Stimulated activated CD4-positive, alpha-beta T cell treated with anti-CD3 and anti-CD28 coated beads, TNF-alpha, amount 100 ng/mL, for 24 hours (primary cell): ENCODE measurements around the gene DHCR7.
A peak's percentile ranks its signal among the peaks of the same experiment; 100 is the strongest.
"Not testable (repeated sequence)": the region's sequence is repeated elsewhere in the genome, so short reads cannot be mapped to it uniquely, and the experiment has no call there.

Source experiments
- DNase-seq, 3 experiments: peaks; one replicate each; pipeline ENCODE4 v3.0.0-alpha.2; 2020; ENCODE audit warnings: low read depth in 3 of 3

DHCR7 gene

DNA sequence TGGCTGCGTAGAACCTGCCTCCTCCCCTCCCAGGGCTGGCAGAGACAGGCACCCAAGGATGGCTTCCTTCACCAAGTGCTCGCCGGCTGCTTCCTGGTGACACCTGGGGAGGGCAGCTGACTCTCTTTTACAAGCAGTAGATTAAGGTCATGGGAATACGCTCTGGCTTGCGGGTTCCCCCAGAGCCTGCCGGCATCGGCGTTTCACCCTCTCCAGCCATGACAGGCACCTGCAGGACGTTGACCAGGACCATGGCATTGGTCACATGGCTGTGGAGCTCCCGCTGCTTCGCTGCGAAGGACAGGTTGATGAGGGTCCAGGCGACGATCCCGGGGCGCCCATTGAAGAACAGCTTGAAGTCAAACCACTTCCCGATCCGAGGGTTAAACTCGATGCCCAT is 9.5 kb downstream of the DHCR7 start:
- no peak for DNase-seq

DNA sequence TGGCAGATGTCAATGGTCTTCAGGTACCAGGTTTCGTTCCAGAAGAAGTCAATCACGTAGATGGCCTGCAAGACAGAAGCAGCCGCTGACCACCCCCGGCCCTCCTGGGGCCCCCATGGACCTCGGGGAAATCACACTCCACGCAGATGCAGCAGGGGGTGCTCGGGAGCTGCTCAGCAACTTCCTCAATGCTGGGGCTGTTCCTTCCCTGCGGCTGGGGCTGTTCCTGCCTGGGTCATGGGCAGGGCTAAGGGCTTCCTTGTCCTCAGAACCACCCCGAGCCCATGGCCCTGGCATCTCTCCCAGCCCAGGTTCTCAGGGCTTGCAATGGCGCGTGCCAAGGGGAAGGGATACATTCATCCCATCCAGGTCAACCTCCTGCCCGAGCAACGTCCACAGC is 10.3 kb downstream of the DHCR7 start:
- no peak for DNase-seq

DNA sequence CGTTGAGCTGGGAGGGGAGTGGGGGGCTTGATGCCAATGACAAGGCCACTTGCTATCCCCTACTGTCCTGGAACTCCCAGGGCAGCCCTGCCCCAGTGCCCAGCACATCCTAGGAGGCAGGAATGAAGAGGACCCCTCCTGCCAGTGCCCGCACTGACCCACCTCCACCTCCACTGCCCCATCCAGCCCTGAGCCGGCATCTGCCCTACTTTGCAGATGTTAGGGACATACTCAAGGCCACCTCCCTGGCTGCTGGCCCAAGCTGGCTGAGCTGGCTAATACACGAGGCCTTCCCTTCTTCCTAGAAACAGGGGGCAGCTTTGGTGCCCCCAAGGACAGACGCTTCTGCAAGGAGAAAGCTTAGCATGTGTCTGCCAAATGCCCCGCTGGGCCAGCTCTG is 10.8 kb downstream of the DHCR7 start:
- DNase-seq = no peak

DNA sequence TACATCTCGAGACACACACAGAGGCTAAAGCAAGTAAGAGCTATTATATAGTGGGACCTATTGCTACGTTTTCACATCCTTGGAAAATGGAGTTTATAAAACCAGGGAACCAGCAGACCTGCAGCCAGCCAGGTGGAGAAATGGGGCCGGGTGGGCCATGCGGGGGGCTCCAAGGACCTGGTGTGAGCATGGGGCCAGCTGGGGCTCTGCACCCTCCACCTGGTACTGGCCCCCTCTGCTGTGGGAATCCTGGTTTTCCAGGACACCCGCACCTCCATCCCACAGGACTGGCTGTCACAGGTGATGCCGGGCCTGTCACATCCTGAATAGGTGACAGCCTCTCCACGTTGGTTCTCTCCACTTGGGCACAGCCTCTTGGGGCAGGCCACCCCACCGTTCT is 11.3 kb downstream of the DHCR7 start:
- DNase-seq = no peak

- DNase-seq = no peak
Observed at GRCh38 chr11:71435278-71435951, 12.8 kb downstream of the DHCR7 start.

- DNase-seq = no peak
Observed at GRCh38 chr11:71434576-71435130, 13.5 kb downstream of the DHCR7 start.

DNA sequence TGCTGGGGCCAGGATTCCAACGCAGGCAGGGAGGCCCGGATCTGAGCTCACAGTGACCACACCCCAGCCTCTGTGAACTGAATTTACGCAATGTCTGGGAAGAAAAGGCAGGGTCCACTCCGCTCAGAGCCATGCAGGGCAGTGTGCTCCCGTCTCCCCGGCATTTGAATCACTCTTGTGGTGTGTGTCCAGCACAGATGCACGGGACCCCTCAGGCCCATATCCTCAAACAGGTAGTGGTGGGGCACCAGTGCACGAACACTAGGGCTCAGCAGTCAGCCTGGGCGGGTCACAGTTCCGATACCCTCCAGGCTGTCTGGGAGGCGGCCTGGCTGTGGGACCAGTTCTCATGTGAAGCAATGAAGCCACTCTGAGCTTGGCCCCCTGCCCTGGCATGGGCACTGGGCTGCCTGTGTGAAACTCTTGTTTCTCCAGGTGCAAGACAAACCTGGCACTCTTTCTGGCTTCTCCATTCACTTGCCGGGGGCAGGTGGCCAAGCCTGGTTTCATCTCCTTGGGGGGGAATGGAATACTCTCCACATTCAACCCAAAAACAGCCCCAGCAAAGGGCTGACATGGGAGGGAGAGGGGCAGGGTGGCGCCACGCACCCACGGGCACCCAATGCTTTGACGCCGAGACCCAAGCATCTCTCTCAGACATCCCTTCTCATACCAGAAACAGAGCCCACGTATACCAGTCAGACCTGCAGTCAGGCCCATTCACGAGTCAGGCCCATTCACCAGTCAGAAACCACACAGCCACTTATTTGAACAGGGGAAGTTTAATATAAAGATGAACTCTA is 14.3 kb downstream of the DHCR7 start:
- no peak for DNase-seq

GRCh38 chr11:71432761-71433647 is 15.2 kb downstream of the DHCR7 start:
- DNase-seq = no peak

DNA sequence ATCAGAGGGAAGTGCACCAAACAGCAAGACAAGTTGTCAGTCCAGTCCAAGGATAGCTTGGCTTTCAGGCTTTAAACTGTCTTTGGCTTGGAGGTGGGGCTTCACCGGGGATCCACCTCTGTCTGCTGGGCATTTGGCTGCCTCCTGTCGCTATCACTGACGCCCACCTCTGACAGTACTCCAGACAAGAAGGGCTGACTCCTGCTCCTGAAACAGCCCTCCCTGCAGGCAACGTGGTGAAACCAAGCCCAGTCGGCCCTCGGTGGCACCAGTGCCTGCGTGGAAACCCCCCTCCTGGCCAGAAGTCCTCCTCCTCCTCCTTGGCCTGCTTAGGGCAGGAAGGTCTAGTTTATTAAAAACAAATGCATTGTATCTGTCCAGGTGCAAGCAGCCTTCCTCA is 16.9 kb downstream of the DHCR7 start:
- DNase-seq = no peak

DNA sequence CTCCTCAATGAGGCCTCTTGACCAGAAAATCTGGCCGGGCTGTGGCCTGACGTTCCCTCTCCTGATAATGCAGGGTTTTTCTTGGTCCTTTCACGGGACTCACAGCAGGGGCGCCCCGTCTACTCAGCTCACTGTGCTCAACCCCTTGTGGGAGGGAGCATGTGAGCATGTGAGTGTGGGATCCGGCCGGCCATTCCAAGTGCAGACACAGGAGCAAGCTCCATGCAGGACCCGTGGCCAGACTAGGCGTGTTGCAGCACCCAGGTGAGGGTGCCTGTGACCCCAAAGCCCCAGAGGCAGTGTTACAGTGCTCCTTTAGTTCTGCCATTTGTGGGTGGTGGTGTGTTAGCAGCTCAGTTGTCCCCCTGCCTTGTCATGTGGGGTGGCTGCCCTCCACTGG is 18.0 kb downstream of the DHCR7 start:
- no peak for DNase-seq

DNA sequence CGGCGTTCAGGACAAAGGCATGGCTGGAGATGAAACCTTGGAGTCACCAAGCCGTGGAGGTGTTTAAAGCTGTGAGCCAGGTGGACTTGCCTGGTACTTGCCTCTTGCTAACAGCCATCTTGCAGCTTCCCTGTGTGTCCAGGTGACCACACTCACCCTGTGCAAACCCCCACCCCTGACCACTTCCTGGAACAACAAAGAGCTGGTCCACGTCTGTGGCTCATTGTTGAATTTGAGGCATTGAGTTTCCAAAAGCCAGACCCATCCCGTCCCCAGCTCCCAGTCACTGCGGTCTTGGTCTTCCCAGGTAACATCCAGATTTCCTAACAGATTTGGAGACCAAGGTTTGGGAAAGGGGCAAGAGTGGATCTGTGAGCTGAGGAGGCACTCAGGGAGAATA is 18.5 kb downstream of the DHCR7 start:
- no peak for DNase-seq

- DNase-seq = no peak
Observed at GRCh38 chr11:71428861-71429435, 19.2 kb downstream of the DHCR7 start.

GRCh38 chr11:71426413-71426812 is 21.8 kb downstream of the DHCR7 start:
- DNase-seq = no peak

DNA sequence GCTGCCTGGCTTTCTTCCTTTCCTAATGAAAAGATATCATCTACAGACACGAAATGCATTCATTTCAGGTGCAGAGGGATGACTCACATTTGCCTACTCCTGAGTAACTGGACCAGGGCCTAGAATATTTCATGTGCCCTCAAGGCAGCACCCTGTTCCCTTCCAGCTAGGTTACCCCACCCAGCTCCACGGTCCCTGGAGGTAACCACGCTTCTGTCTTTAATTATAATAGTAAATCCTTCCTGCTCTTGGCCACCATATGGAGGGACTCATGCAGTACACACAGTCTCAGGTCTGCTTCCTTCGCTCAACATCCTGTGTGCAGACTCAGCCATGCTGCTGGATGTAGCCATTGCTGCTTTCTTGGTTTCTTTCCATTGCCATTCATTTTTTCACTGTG is 22.3 kb downstream of the DHCR7 start:
- DNase-seq = no peak

DNA sequence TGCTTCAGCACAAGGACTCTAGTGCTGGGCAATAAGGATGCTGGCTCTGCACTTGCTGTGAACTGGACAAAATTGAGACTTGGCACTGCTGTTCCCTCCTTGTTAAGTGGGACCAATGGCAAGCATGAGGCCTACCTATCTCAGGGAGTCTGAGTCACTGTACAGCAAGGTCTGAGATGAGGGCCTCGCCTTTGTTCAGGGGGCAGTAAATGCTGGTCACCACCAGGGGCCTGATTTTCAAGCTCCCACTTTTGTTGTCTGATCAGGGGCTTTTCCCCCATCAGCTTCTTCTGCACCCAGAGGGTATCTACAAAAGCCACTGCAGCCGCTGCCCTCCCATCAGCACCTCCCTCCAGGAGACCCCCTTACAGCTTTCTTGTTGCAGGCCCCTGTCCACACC is 22.8 kb downstream of the DHCR7 start:
- DNase-seq = no peak

- DNase-seq = no peak
Observed at GRCh38 chr11:71423181-71423790, 24.9 kb downstream of the DHCR7 start.

DNA sequence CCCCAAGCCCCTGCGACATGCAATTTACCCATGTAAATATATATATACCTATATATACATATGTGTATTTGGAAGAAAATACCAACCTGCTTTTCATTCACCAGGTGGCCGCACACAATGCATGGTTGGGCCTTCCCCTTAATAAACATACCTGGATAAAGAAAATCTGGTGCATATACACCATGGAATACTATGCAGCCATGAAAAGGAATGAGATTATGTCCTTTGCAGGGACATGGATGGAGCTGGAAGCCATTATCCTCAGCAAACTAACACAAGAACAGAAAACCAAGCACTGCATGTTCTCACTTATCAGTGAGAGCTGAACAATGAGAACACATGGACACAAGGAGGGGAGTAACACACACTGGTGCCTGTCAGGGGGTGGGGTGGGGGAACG is 25.9 kb downstream of the DHCR7 start:
- not testable (repeated sequence) for DNase-seq

GRCh38 chr11:71421392-71421950 is 26.7 kb downstream of the DHCR7 start:
- DNase-seq = no peak

DNA sequence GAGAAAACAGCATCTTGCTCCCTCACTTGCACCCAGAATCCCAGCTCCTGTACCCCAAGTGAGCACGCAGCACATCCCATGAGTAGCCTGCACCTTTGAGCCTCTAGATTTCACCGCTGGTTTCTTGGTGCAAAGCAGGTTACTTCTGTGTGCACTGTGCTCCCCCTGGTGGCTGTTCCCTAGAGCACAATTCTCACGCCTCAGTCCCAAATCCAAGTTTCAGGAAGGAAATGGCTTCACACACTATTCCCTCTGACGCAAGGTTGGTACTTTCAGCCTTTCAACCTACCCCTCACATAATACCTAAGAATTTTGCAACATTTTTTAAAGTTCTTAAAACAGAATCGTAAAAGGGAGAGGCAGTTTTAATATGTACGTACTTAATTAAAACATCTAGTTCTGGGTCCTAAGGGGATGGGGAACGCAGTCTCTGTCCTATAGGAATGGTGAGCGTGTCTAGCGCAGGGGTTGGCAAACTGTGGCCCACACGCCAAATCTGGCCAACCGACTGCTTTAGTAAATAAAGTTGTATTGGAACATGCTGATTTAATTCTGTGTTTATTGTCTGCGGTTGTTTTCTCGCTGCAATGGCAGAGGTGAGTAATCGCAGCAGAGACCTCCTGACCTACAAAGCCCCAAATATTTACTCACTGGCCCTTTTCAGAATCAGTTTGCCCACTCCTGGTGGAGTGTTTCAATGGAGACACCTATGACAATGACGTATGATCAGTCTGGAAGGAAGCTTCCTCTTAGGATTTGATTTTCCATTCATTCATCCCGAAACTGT is 27.5 kb downstream of the DHCR7 start:
- DNase-seq = peak in 1 of 3 experiments; percentile 2

- peak in 1 of 3 experiments; percentile 7 for DNase-seq
Observed at GRCh38 chr11:71418643-71419042, 29.6 kb downstream of the DHCR7 start.
